Mesenchymal stem cell (in vitro differentiated cells and primary cell): Measurements from ENCODE around the gene GBP2.

Source experiments
- DNase-seq: peaks from one replicate; pipeline ENCODE4 v3.0.0-alpha.2; 2013
- H2AFZ ChIP-seq: one replicate; pipeline ENCODE4 v1.6.1; 2013; ENCODE audit warnings: low read depth, mild to moderate bottlenecking, control low read depth, inconsistent platforms, low read length, moderate library complexity
- H2AK5ac ChIP-seq: 2 replicates; pipeline ENCODE4 v1.6.1; 2013; ENCODE audit warnings: low read length, moderate library complexity, mild to moderate bottlenecking, inconsistent platforms; ENCODE audit not compliant: severe bottlenecking
- H2BK120ac ChIP-seq: one replicate; pipeline ENCODE4 v1.6.1; 2013; ENCODE audit warnings: low read depth, mild to moderate bottlenecking, inconsistent platforms, low read length, moderate library complexity
- H2BK12ac ChIP-seq, 2 experiments: one replicate each; pipeline ENCODE4 v1.6.1; 2013; ENCODE audit warnings: inconsistent platforms in 2 of 2, low read length in 2 of 2, mild to moderate bottlenecking in 2 of 2, moderate library complexity in 2 of 2, control low read depth in 1 of 2
- H2BK15ac ChIP-seq: one replicate; pipeline ENCODE4 v1.6.1; 2013; ENCODE audit warnings: mild to moderate bottlenecking, low read depth, inconsistent platforms; ENCODE audit not compliant: poor library complexity, severe bottlenecking
- H2BK5ac ChIP-seq: 2 replicates; pipeline ENCODE4 v1.6.1; 2013; ENCODE audit warnings: low read depth, mild to moderate bottlenecking, low read length, control low read depth, inconsistent platforms; ENCODE audit not compliant: poor library complexity, severe bottlenecking
- H3K14ac ChIP-seq, 2 experiments: one replicate each; pipeline ENCODE4 v1.6.1; 2013; ENCODE audit warnings: inconsistent platforms in 2 of 2, low read length in 2 of 2, control low read depth in 1 of 2, mild to moderate bottlenecking in 1 of 2, moderate library complexity in 1 of 2
- H3K18ac ChIP-seq, 2 experiments: one replicate each; pipeline ENCODE4 v1.6.1; 2013; ENCODE audit warnings: inconsistent platforms in 2 of 2, low read length in 2 of 2, control low read depth in 1 of 2, low read depth in 1 of 2, mild to moderate bottlenecking in 1 of 2
- H3K23ac ChIP-seq, 2 experiments: one replicate each; pipeline ENCODE4 v1.6.1; 2013; ENCODE audit warnings: inconsistent platforms in 2 of 2, low read length in 2 of 2, mild to moderate bottlenecking in 2 of 2, moderate library complexity in 2 of 2, control low read depth in 1 of 2
- H3K27ac ChIP-seq: 2 replicates; pipeline ENCODE4 v1.5.1; 2013; ENCODE audit warnings: mild to moderate bottlenecking, moderate library complexity, low read length, control low read depth, inconsistent platforms; ENCODE audit not compliant: poor library complexity, severe bottlenecking
- H3K27me3 ChIP-seq, 2 experiments: 2 replicates each; pipeline versions ENCODE4 v1.6.1 to v1.7.0; 2013; ENCODE audit warnings: low read length in 2 of 2, mild to moderate bottlenecking in 2 of 2, moderate library complexity in 2 of 2, control low read depth in 1 of 2, inconsistent platforms in 1 of 2; ENCODE audit not compliant: control insufficient read depth in 1 of 2, insufficient read depth in 1 of 2
- H3K36me3 ChIP-seq, 2 experiments: 2 replicates each; pipeline versions ENCODE4 v1.6.1 to v1.7.0; 2013; ENCODE audit warnings: low read length in 2 of 2, control low read depth in 1 of 2, inconsistent platforms in 1 of 2, low read depth in 1 of 2, mild to moderate bottlenecking in 1 of 2; ENCODE audit not compliant: insufficient read depth in 2 of 2, control insufficient read depth in 1 of 2
- H3K4ac ChIP-seq, 2 experiments: one replicate each; pipeline ENCODE4 v1.6.1; 2013; ENCODE audit warnings: inconsistent platforms in 2 of 2, low read length in 2 of 2, mild to moderate bottlenecking in 2 of 2, moderate library complexity in 2 of 2, control low read depth in 1 of 2, low read depth in 1 of 2
- H3K4me1 ChIP-seq: 2 replicates; pipeline ENCODE4 v1.6.1; 2013; ENCODE audit warnings: low read depth, low read length, control low read depth; ENCODE audit not compliant: control insufficient read depth, insufficient read depth
- H3K4me2 ChIP-seq: 2 replicates; pipeline ENCODE4 v1.6.1; 2013; ENCODE audit warnings: low read length, mild to moderate bottlenecking, inconsistent platforms; ENCODE audit not compliant: poor library complexity, severe bottlenecking
- H3K4me3 ChIP-seq, 2 experiments: 2 replicates each; pipeline versions ENCODE4 v1.5.1 to v1.7.0; 2013; ENCODE audit warnings: low read length in 2 of 2, mild to moderate bottlenecking in 2 of 2, control low read depth in 1 of 2, low read depth in 1 of 2; ENCODE audit not compliant: insufficient read depth in 1 of 2
- H3K79me1 ChIP-seq: replicated peaks from 2 replicates; pipeline ENCODE4 v1.6.1; 2013; ENCODE audit warnings: mild to moderate bottlenecking, control low read depth, low read length, inconsistent platforms; ENCODE audit not compliant: poor library complexity, severe bottlenecking
- H3K9ac ChIP-seq: 2 replicates; pipeline ENCODE4 v1.7.0; 2013; ENCODE audit warnings: mild to moderate bottlenecking, low read length, moderate library complexity
- H3K9me3 ChIP-seq: 2 replicates; pipeline ENCODE4 v1.7.0; 2013; ENCODE audit warnings: mild to moderate bottlenecking, low read length; ENCODE audit not compliant: control insufficient read depth
- H4K8ac ChIP-seq: one replicate; pipeline ENCODE4 v1.6.1; 2013; ENCODE audit warnings: inconsistent platforms, mild to moderate bottlenecking, low read length, moderate library complexity
- H4K91ac ChIP-seq: one replicate; pipeline ENCODE4 v1.6.1; 2013; ENCODE audit warnings: mild to moderate bottlenecking, low read length, inconsistent platforms
- WGBS: methylation state at CpG from one replicate; pipeline ENCODE4 v1.1.7; 2013; ENCODE audit warnings: mixed read lengths; 5-methylcytosine and 5-hydroxymethylcytosine counted together

Gene GBP2

DNA sequence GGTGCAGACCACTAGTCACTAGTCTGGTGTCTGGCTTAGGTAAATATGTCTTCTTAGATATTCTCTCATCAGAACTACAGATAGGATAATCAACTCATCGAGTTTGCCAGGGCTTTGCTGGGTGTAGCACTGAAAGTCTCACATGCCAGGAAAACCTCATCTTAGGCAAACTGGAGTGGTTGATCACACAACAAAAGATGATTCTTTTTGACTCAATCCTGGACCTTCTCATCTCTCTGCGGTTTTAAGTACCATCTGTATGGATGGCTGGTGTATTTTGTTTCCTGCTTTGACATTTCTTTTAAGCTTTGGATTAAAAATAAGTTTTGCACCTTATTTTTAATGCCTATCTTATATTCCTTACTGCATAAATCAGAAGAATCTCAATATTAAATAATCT, 11.3 kb downstream of the GBP2 start:
- H2BK12ac ChIP-seq: no peak overlapping the region
- no peaks in the 10 kb centered on the region for H3K27me3 ChIP-seq
- no peak overlapping the region for H3K18ac ChIP-seq
- no peak overlapping the region for H3K4me3 ChIP-seq
- no peaks in the 10 kb centered on the region for H3K79me1 ChIP-seq
- no peak overlapping the region for H3K4ac ChIP-seq
- no peak overlapping the region for H3K4me2 ChIP-seq
- no peak for DNase-seq
- no peak overlapping the region for H2BK120ac ChIP-seq
- no peak overlapping the region for H2AFZ ChIP-seq
- 82% methylated on average over 1 of the region's 2 CpGs for WGBS
- no peak overlapping the region for H3K14ac ChIP-seq
- H4K91ac ChIP-seq: no peak overlapping the region
- H3K27ac ChIP-seq: no peak overlapping the region
- H3K9ac ChIP-seq: no peak overlapping the region
- no peaks in the 10 kb centered on the region for H3K4me1 ChIP-seq
- H2BK15ac ChIP-seq: no peak overlapping the region
- no peak overlapping the region for H2BK5ac ChIP-seq
- no peak overlapping the region for H3K23ac ChIP-seq
- H4K8ac ChIP-seq: no peak overlapping the region
- H2AK5ac ChIP-seq: no peak overlapping the region
- peaks cover 6 to 97% of the 10 kb centered on the region in 2 experiments for H3K36me3 ChIP-seq
- H3K9me3 ChIP-seq: no peaks in the 10 kb centered on the region

DNA sequence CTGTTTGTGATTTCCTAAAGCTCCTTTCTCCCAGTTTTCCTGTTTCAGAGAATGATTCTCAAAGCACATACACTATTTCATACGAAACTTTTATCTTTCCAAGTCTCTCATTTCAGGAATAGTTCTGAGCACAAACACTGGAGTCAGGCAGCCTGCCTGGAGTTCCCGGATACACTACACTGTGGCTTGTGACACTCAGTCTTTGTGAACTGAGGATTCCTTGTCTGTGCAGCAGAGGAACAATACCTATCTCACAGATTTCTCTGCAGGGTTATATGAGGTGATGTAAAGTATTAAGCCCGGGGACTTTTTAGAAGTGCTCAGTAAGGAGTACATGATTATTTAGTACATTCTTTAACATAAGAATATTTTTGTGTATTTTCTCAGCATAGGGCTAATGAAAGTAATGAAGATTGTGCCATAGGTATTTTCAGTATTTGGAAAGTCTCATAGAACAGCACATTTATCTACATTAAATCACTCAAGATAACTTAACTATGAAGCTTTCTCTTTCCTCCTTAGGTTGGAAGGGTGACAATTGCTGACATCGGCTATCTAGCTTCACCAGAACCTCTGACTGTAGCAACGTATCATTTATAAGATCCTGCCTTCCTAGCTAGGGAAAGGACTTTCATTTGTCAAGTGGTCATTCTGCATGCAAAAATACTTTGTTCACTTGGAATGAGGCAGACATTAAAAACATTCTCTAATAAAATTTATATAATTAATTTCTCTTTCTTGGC, 12.9 kb downstream of the GBP2 start:
- no peak overlapping the region for H3K4ac ChIP-seq
- H2BK15ac ChIP-seq: no peak overlapping the region
- no peak overlapping the region for H3K23ac ChIP-seq
- no peaks in the 10 kb centered on the region for H3K9me3 ChIP-seq
- no peak overlapping the region for H2BK120ac ChIP-seq
- no peak overlapping the region for H3K4me2 ChIP-seq
- no peak overlapping the region for H2BK12ac ChIP-seq
- H2AFZ ChIP-seq: no peak overlapping the region
- WGBS: 87% methylated on average over 3 of the region's 5 CpGs
- no peak overlapping the region for H2BK5ac ChIP-seq
- no peak overlapping the region for H3K18ac ChIP-seq
- H3K27me3 ChIP-seq: no peaks in the 10 kb centered on the region
- peaks cover 6 to 97% of the 10 kb centered on the region in 2 experiments for H3K36me3 ChIP-seq
- DNase-seq: no peak
- H3K79me1 ChIP-seq: no peaks in the 10 kb centered on the region
- no peak overlapping the region for H2AK5ac ChIP-seq
- no peak overlapping the region for H3K27ac ChIP-seq
- no peak overlapping the region for H4K8ac ChIP-seq
- no peaks in the 10 kb centered on the region for H3K4me1 ChIP-seq
- H3K9ac ChIP-seq: no peak overlapping the region
- H4K91ac ChIP-seq: no peak overlapping the region
- no peak overlapping the region for H3K14ac ChIP-seq
- no peak overlapping the region for H3K4me3 ChIP-seq

DNA sequence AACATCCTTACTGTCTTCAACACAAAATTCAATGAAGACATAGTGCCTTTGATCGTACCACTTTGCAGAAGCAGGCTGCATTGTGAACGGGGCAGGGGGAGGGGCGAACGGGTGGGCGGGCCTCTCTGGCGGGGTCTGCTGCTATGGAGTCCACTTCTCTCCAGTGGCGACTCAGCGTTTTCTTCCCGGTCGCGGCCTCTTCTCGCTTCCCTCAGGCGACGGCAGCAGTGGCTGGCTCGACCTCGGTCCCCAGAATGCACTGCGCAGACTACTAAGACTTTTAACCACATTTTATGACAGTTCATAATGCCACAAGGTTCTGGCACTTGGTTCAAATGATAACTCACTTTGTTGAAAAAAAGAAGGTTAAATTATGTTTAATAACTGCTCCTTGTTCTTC, 21.2 kb downstream of the GBP2 start:
- H3K14ac ChIP-seq: no peak overlapping the region
- H3K27me3 ChIP-seq: no peaks in the 10 kb centered on the region
- H3K36me3 ChIP-seq: peaks cover 3 to 49% of the 10 kb centered on the region in 2 experiments
- no peak for DNase-seq
- H4K8ac ChIP-seq: no peak overlapping the region
- no peaks in the 10 kb centered on the region for H3K4me1 ChIP-seq
- H3K23ac ChIP-seq: no peak overlapping the region
- no peak overlapping the region for H3K9ac ChIP-seq
- H2BK120ac ChIP-seq: no peak overlapping the region
- H2AFZ ChIP-seq: no peak overlapping the region
- H3K4ac ChIP-seq: no peak overlapping the region
- H3K18ac ChIP-seq: no peak overlapping the region
- no peak overlapping the region for H2BK15ac ChIP-seq
- H3K9me3 ChIP-seq: no peaks in the 10 kb centered on the region
- H3K4me3 ChIP-seq: no peak overlapping the region
- H3K27ac ChIP-seq: no peak overlapping the region
- no peak overlapping the region for H2BK5ac ChIP-seq
- H3K4me2 ChIP-seq: no peak overlapping the region
- no peaks in the 10 kb centered on the region for H3K79me1 ChIP-seq
- WGBS: 84% methylated on average over 16 of the region's 17 CpGs
- no peak overlapping the region for H4K91ac ChIP-seq
- no peak overlapping the region for H2AK5ac ChIP-seq
- no peak overlapping the region for H2BK12ac ChIP-seq

DNA sequence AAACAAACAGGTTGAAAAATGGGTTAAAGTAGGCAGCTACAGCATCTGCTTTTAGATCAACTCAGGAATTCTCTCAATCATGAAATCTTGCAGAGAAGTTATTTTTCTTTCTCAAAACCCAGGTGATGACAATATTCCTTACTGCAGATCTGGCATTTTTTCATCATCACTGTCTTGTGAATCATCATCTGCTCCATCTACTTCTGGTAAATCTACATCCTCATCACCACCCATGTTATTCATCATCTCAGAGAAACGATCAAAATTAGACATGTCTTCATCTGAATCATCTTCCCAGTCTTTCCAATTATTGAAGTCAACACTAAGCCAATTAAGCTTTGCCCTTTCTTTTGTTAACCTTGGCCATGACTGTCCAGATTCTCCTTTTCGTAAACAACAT, 21.8 kb downstream of the GBP2 start:
- Histone ChIP-seq H3K27me3 (no peaks in the 10 kb centered on the region), H3K9ac (no peak overlapping the region), H2BK120ac (no peak overlapping the region), H3K4me3 (no peak overlapping the region), H3K4me1 (no peaks in the 10 kb centered on the region), H3K4me2 (no peak overlapping the region), H2BK5ac (no peak overlapping the region), H2AFZ (no peak overlapping the region), H4K91ac (no peak overlapping the region), H3K79me1 (no peaks in the 10 kb centered on the region), H3K14ac (no peak overlapping the region), H3K23ac (no peak overlapping the region), H4K8ac (no peak overlapping the region), H3K18ac (no peak overlapping the region), H3K9me3 (no peaks in the 10 kb centered on the region), H3K27ac (no peak overlapping the region), H2AK5ac (no peak overlapping the region), H2BK12ac (no peak overlapping the region), H3K36me3 (peaks cover 3 to 44% of the 10 kb centered on the region in 2 experiments), H3K4ac (no peak overlapping the region), H2BK15ac (no peak overlapping the region)
- no peak for DNase-seq
- WGBS: 92% methylated on average over 2 of the region's 2 CpGs
